Suprapubic skin (tissue), 4 donors: ENCODE results near the gene ELMO3.

Source experiments
- EP300 ChIP-seq: sonication (generic); formaldehyde crosslinking; IDR thresholded peaks from one replicate; pipeline ENCODE4 v1.6.1; 2017; ENCODE audit warnings: antibody characterized with exemption
- POLR2A ChIP-seq, 2 donors: fragments of 450-650 bp; IDR thresholded peaks; one replicate each; pipeline ENCODE4 v1.6.1; 2017; ENCODE audit warnings: antibody characterized with exemption in 2 of 2, mild to moderate bottlenecking in 2 of 2, moderate library complexity in 2 of 2
- POLR2AphosphoS5 ChIP-seq, 3 donors: sonication (generic); formaldehyde crosslinking; IDR thresholded peaks; one replicate each; pipeline ENCODE4 v1.6.1; 2017; ENCODE audit warnings: antibody characterized with exemption in 3 of 3
- TF ChIP-seq, protein P1 (sequence below), 2 donors: fragments of 200-600 bp in 1 of 2; fragments of 450-650 bp in 1 of 2; sonication (generic) in 1 of 2; IDR thresholded peaks; one replicate each; pipeline ENCODE4 v1.5.1; 2016 to 2019; ENCODE audit warnings: antibody characterized with exemption in 2 of 2, mild to moderate bottlenecking in 1 of 2, moderate library complexity in 1 of 2

DNA sequence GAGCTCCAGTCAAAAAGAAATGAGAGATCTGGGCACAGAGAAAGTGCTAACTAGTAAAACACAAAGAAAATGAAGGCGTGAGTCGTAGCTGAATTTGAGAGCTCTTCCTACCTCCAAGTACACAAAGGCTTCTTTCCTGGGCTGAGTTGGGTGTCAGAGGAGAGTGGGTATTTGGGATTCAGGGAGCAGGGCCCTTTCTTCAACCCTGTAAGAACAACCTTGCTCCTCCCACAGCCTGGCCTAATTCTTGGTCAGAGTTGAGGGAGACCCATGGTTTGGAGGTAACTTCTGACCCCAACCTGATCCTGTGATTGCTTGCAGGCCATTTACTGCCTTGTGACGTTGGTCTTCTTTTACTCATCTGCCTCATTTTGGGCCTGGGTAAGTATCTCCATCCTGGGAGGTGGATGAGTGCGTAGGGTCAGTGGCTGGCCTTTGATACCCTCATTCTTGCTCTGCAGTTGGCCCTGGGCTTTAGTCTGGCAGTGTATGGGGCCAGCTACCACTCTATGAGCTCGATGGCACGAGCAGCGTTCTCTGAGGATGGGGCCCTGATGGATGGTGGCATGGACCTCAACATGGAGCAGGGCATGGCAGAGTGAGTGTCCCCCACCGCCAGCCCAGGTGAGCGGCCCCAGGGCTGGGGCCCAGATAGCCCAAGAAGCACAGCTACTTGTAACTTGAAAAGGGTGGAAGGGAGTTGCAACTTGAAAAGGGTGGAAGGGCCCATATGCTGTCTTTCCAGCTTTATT is 29.3 kb downstream of the ELMO3 start:
- TF ChIP-seq POLR2AphosphoS5 (IDR thresholded peaks at IDR 0.05) = no peak
- TF ChIP-seq, protein P1, sequence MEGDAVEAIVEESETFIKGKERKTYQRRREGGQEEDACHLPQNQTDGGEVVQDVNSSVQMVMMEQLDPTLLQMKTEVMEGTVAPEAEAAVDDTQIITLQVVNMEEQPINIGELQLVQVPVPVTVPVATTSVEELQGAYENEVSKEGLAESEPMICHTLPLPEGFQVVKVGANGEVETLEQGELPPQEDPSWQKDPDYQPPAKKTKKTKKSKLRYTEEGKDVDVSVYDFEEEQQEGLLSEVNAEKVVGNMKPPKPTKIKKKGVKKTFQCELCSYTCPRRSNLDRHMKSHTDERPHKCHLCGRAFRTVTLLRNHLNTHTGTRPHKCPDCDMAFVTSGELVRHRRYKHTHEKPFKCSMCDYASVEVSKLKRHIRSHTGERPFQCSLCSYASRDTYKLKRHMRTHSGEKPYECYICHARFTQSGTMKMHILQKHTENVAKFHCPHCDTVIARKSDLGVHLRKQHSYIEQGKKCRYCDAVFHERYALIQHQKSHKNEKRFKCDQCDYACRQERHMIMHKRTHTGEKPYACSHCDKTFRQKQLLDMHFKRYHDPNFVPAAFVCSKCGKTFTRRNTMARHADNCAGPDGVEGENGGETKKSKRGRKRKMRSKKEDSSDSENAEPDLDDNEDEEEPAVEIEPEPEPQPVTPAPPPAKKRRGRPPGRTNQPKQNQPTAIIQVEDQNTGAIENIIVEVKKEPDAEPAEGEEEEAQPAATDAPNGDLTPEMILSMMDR (IDR thresholded peaks at IDR 0.05) = no peak
- no peak for TF ChIP-seq POLR2A (IDR thresholded peaks at IDR 0.05)
- no peak for TF ChIP-seq EP300
